WTC11 (cell line): ENCODE measurements around the gene MALAT1.

ENCODE experiments used
- CREB1 ChIP-seq: sonication (generic); formaldehyde crosslinking; IDR thresholded peaks from 2 replicates; pipeline ENCODE4 v1.8.0; 2023; ENCODE audit warnings: mild to moderate bottlenecking, missing genetic modification reagents
- CTCF ChIP-seq: fragments of 200-600 bp; IDR thresholded peaks from 2 replicates; pipeline ENCODE4 v1.8.0; 2022; ENCODE audit warnings: antibody characterized with exemption
- ETV6 ChIP-seq: sonication (generic); formaldehyde crosslinking; IDR thresholded peaks from 2 replicates; pipeline ENCODE4 v1.8.1; 2022; ENCODE audit warnings: mild to moderate bottlenecking, missing genetic modification reagents
- FOXJ3 ChIP-seq: sonication (generic); formaldehyde crosslinking; IDR thresholded peaks from 2 replicates; pipeline ENCODE4 v1.9.0; 2021; ENCODE audit warnings: missing genetic modification reagents, mild to moderate bottlenecking, borderline replicate concordance
- MXD4 ChIP-seq: fragments of 250-450 bp; sonication (Bioruptor Pico); IDR thresholded peaks from 2 replicates; pipeline ENCODE4 v1.8.0; 2021; ENCODE audit warnings: mild to moderate bottlenecking, moderate library complexity, borderline replicate concordance
- NR3C1 ChIP-seq: sonication (generic); formaldehyde crosslinking; conservative IDR thresholded peaks from 2 replicates; pipeline ENCODE4 v1.8.1; 2023; ENCODE audit warnings: low read depth, mild to moderate bottlenecking, missing genetic modification reagents
- SP1 ChIP-seq: sonication (generic); formaldehyde crosslinking; conservative IDR thresholded peaks from 2 replicates; pipeline ENCODE4 v1.8.1; 2022; ENCODE audit warnings: missing genetic modification reagents

- TF ChIP-seq FOXJ3 (CRISPR knock-in tag) (no peak), SP1 (CRISPR knock-in tag) (no peak), CTCF (no peak), MXD4 (CRISPR knock-in tag) (no peak), NR3C1 (CRISPR knock-in tag) (no peak), ETV6 (no peak), CREB1 (CRISPR knock-in tag) (no peak)
Observed at GRCh38 chr11:65502274-65502554, 3.4 kb downstream of the MALAT1 start.
